ENCODE results near the gene EFHC1.

EFHC1 gene

DNA sequence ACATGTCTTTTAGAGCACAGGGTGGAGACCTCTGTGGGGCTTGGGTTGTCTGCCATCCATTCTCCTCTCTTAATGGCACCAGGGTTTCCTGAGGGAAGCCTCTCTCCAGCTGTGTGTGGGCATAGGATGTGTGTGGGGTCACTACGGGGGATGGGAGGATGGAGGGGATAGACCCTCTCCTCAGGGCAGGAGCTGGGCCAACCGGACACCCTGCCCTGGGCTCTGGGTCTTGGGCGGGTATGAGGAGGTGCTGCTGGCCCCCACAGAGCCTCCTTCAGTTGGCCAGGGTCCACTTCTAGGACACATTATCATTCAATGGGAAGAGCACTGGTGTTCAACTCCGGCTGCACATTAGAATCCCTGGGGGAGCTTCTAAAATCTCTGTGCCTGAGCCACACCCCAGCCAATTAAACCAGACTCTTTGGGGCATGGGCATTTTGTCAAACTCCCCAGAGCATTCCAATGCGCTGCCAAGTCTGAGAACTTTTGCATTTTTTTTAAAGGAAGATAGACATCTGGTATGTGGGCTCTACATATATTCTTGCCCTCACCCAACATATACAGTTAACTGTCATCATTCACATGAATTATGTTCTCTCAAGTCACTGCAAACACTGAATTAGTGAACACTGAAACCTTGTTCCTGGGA lies 118.2 kb downstream of the EFHC1 start:
- no peaks in the 10 kb centered on the region for H3K27me3 ChIP-seq (ENCODE audit: insufficient read depth, low read length, poor library complexity, severe bottlenecking)
- peaks cover 16% of the 10 kb centered on the region; the same call in 1 of the 2 replicates for H3K36me3 ChIP-seq (ENCODE audit: insufficient read depth, low read length)
- H3K9me3 ChIP-seq (ENCODE audit: insufficient read depth, low read depth, low read length) = no peaks in the 10 kb centered on the region
- no peak for TF ChIP-seq EZH2phosphoT487 (IDR thresholded peaks at IDR 0.05; ENCODE audit: borderline replicate concordance)
- TF ChIP-seq, protein P1, sequence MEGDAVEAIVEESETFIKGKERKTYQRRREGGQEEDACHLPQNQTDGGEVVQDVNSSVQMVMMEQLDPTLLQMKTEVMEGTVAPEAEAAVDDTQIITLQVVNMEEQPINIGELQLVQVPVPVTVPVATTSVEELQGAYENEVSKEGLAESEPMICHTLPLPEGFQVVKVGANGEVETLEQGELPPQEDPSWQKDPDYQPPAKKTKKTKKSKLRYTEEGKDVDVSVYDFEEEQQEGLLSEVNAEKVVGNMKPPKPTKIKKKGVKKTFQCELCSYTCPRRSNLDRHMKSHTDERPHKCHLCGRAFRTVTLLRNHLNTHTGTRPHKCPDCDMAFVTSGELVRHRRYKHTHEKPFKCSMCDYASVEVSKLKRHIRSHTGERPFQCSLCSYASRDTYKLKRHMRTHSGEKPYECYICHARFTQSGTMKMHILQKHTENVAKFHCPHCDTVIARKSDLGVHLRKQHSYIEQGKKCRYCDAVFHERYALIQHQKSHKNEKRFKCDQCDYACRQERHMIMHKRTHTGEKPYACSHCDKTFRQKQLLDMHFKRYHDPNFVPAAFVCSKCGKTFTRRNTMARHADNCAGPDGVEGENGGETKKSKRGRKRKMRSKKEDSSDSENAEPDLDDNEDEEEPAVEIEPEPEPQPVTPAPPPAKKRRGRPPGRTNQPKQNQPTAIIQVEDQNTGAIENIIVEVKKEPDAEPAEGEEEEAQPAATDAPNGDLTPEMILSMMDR (conservative IDR thresholded peaks at IDR 0.05; ENCODE audit: low read length) = no peak
- H3K4me1 ChIP-seq (ENCODE audit: insufficient read depth, low read length, poor library complexity, severe bottlenecking) = peaks cover 92% of the 10 kb centered on the region
- peak overlapping the region; percentile 61 for H3K4me3 ChIP-seq (ENCODE audit: low read length, poor library complexity, severe bottlenecking)
- H3K4me2 ChIP-seq (ENCODE audit: low read depth, low read length, poor library complexity, severe bottlenecking) = peak overlapping the region; percentile 79
- peaks cover 65% of the 10 kb centered on the region for H3K79me2 ChIP-seq (ENCODE audit: insufficient read depth, low read length)
- no peak overlapping the region for H2AFZ ChIP-seq (ENCODE audit: low read length)
- peak overlapping the region; percentile 90 for H3K9ac ChIP-seq (ENCODE audit: low read depth, low read length, poor library complexity, severe bottlenecking)
- H3K9me2 ChIP-seq (replicated peaks; ENCODE audit: low read depth, low read length) = no peaks in the 10 kb centered on the region
- peaks cover 36% of the 10 kb centered on the region for H3F3A ChIP-seq (ENCODE audit: low read depth)
- no peaks in the 10 kb centered on the region for H4K20me1 ChIP-seq (ENCODE audit: insufficient read depth, low read length, poor library complexity, severe bottlenecking)

- Histone ChIP-seq H3K4me1 (ENCODE audit: insufficient read depth, low read length, poor library complexity, severe bottlenecking) (peaks cover 93% of the 10 kb centered on the region), H3K9ac (ENCODE audit: low read depth, low read length, poor library complexity, severe bottlenecking) (peak overlapping the region; percentile 90), H3K36me3 (ENCODE audit: insufficient read depth, low read length) (peaks cover 15% of the 10 kb centered on the region; the same call in 1 of the 2 replicates), H3K9me2 (replicated peaks; ENCODE audit: low read depth, low read length) (no peaks in the 10 kb centered on the region), H3F3A (ENCODE audit: low read depth) (peaks cover 36% of the 10 kb centered on the region), H3K9me3 (ENCODE audit: insufficient read depth, low read depth, low read length) (no peaks in the 10 kb centered on the region), H3K27me3 (ENCODE audit: insufficient read depth, low read length, poor library complexity, severe bottlenecking) (no peaks in the 10 kb centered on the region), H4K20me1 (ENCODE audit: insufficient read depth, low read length, poor library complexity, severe bottlenecking) (no peaks in the 10 kb centered on the region), H3K4me3 (ENCODE audit: low read length, poor library complexity, severe bottlenecking) (no peak overlapping the region), H2AFZ (ENCODE audit: low read length) (no peak overlapping the region), H3K79me2 (ENCODE audit: insufficient read depth, low read length) (peaks cover 66% of the 10 kb centered on the region), H3K4me2 (ENCODE audit: low read depth, low read length, poor library complexity, severe bottlenecking) (peak overlapping the region; percentile 79)
- no peak for TF ChIP-seq EZH2phosphoT487 (IDR thresholded peaks at IDR 0.05; ENCODE audit: borderline replicate concordance)
- TF ChIP-seq, protein P1 (conservative IDR thresholded peaks at IDR 0.05; ENCODE audit: low read length) = no peak
Observed at GRCh38 chr6:52538901-52539354, 118.8 kb downstream of the EFHC1 start.

- Histone ChIP-seq H3K4me1 (ENCODE audit: insufficient read depth, low read length, poor library complexity, severe bottlenecking) (peaks cover 94% of the 10 kb centered on the region), H3K4me2 (ENCODE audit: low read depth, low read length, poor library complexity, severe bottlenecking) (peak overlapping the region; percentile 79), H2AFZ (ENCODE audit: low read length) (no peak overlapping the region), H3K9me2 (replicated peaks; ENCODE audit: low read depth, low read length) (no peaks in the 10 kb centered on the region), H4K20me1 (ENCODE audit: insufficient read depth, low read length, poor library complexity, severe bottlenecking) (no peaks in the 10 kb centered on the region), H3K9ac (ENCODE audit: low read depth, low read length, poor library complexity, severe bottlenecking) (peak overlapping the region; percentile 90), H3K4me3 (ENCODE audit: low read length, poor library complexity, severe bottlenecking) (no peak overlapping the region), H3K27me3 (ENCODE audit: insufficient read depth, low read length, poor library complexity, severe bottlenecking) (no peaks in the 10 kb centered on the region), H3F3A (ENCODE audit: low read depth) (peaks cover 31% of the 10 kb centered on the region), H3K36me3 (ENCODE audit: insufficient read depth, low read length) (peaks cover 10% of the 10 kb centered on the region; the same call in 1 of the 2 replicates), H3K9me3 (ENCODE audit: insufficient read depth, low read depth, low read length) (no peaks in the 10 kb centered on the region), H3K79me2 (ENCODE audit: insufficient read depth, low read length) (peaks cover 73% of the 10 kb centered on the region)
- TF ChIP-seq EZH2phosphoT487 (IDR thresholded peaks at IDR 0.05; ENCODE audit: borderline replicate concordance) = no peak
- TF ChIP-seq, protein P1 (conservative IDR thresholded peaks at IDR 0.05; ENCODE audit: low read length) = no peak
Observed at GRCh38 chr6:52539607-52540006, 119.5 kb downstream of the EFHC1 start.

All from Loucy (cell line).